Hepatocyte (in vitro differentiated cells): Measurements from ENCODE around the gene PAK1.

ENCODE experiments used
- EZH2 ChIP-seq: fragments of 200-600 bp; sonication (generic); IDR thresholded peaks from 2 replicates; pipeline ENCODE4 v1.6.1; 2016; ENCODE audit warnings: antibody characterized with exemption, mild to moderate bottlenecking, borderline replicate concordance
- EZH2phosphoT487 ChIP-seq: fragments of 200-600 bp; sonication (generic); IDR thresholded peaks from one replicate; pipeline ENCODE4 v1.6.1; 2018; ENCODE audit warnings: antibody characterized with exemption, mild to moderate bottlenecking, low read depth, moderate library complexity; ENCODE audit not compliant: unreplicated experiment, severe bottlenecking

DNA sequence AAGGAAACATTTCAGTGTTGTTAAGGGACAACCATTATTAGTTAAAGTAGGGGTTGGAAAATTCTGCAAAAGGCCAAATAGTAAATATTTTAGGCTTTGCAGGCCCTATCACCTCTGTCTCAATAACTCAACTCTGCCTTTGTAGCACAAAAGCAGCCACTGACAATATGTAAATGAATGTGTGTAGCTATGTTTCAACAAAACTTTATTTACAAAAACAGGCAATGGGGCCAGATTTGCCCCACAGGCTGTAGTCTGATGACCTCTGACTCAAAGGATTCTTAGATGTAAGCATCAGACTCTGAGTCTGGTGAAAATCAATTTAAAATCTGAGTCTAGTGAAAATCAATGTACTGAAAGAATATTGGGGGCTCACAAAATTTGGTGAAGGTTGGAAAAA lies 50.3 kb downstream of the PAK1 start:
- TF ChIP-seq EZH2 (no peak), EZH2phosphoT487 (no peak)
